Measurements from ENCODE around the gene ANO4.
A peak's percentile ranks its signal among the peaks of the same experiment; 100 is the strongest.

The ANO4 gene

DNA sequence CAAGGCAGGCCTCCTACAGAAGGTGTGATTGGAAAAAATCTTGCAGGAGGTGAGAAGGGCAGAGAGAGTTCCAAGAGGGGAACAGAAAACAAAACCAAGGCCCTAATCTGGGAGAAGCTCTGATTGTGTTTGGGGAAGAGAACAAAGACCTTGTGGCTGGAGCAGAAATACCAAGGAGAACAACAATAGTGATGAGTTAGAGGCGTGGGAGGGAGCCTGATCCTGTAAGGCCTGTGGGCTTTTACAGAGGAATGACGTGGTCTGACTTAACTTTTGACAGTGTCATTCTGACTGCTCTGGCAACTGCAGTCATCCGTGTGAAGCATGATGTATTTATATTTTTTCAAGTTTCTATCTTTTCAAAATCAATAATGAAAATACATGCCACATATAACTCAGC, 200.6 kb downstream of the ANO4 start:
- DNase-seq: no peak

DNA sequence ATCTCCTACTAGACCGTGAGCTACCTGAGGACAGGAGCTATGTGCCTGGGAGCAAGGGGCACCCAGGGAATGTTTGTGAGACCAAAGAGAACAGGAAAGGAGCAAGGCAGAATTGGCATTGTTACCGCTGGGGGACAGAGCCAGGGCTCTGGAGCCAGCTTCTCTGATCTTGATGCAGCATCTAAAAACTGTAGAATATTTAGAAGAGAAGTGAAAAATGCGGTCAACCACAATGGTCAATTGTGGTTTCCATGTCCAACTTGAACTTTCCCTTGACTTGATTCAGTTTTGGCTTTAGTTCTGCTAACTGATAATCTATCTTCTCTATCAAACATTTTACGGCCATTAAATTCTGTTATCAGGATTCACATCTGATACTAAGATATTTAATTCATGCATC, 201.2 kb downstream of the ANO4 start:
- DNase-seq: no peak

DNA sequence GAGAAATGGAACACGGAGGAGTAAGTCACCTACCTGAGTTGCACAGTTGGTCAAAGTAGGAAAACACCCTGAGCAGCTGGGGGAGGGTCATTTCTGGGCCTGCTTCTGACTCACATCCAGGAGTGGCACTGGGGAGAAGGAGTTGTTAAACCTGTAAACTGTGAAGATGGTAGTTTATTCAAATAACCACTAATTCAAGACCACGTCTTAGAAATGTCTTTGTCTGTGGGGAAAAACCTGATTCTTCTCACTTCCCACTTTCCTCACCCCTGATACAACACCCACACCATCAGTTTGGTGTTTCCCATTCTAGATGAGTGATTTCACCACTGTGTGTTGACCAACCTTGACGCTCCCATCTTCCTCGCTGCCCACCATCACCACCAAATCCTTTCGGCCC, 207.1 kb downstream of the ANO4 start:
- no peak for DNase-seq

DNA sequence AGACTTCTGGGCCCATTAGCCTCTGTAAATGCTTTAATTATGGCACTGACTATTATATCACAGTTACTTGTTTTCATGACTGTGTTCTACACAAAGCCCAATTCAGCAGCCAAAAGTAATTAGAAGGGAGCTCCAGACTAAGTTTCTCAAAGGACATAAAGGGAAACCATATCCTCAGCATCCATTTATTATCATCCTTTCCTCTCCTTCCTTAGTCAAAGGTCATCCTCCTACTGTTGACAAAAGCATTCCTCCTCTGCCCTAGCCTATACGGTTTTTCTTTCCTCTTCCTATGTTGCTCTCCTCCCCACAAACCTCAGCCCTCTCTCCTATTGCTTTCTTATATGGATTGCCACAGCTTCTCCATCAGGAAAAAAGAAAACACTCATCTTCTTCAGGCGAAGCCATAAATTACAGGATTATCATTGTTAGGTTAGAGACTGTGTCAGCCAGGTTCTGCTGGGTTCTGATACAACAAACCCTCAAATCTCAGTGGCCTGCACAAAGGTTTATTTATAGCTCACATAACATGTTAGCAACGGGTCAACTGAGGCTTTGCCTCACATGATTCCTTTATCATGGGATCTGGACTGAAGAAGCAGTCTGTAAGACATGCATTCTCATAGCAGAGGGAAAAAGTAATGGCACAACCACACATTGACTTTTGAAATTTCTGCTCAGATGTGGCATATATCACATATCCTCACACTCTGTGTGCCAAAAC, 208.3 kb downstream of the ANO4 start:
- no peak for DNase-seq

DNA sequence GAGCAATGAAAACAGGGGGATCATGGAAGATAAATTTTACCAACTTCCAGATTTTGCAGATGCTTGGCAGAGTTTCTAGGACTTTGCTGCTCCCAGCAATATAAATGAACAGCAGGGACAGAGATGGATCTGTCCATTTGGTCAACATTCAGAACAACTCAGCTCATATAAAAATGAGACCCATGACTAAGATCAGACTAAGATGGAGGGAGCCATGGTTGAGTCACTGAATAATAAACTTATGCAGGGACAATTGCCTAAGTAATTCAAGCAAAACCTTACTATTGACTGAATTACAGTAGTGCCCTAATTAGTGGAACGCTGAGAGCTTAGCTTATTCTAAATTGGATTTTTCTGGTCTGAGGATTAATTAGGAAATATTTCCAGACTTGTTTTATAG, 210.3 kb downstream of the ANO4 start:
- DNase-seq: no peak

DNA sequence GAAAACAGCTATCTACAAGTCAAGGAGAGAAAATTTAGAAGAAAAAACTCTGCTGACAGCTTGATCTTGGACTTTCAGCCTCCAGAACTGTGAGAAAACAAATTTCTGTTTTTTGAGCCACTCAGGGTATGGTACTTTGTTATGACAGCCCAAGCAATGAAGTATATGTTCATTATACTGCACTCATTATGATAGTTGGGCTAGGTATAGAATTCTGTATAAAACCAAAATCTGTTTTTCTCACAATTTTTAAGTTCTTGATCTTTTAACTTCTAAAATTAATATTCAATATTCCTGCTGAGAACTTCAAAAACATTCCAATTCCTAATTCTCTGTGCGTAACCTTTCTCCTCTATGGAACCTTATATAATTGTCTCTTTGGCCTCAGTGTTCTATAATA, 214.7 kb downstream of the ANO4 start:
- no peak for DNase-seq

DNA sequence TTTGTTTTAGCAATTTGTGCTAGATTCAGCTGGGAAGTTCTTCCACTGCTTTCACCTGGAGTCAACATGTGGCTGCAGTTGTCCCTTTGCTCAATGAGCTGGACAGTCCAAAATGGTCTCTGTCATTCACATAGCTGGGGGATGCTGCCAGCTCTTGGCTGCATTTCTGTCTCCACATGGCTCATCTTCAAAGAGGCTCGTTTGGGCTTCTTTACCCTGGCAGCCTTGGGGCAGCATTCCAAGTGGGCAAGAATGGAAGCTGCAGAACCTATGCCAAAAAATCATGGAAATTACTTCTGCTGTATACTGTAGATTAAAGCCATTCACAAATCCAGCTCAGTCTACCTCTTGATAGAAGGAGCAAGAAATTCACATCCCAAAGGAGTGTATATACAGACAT, 216.3 kb downstream of the ANO4 start:
- DNase-seq: no peak

DNA sequence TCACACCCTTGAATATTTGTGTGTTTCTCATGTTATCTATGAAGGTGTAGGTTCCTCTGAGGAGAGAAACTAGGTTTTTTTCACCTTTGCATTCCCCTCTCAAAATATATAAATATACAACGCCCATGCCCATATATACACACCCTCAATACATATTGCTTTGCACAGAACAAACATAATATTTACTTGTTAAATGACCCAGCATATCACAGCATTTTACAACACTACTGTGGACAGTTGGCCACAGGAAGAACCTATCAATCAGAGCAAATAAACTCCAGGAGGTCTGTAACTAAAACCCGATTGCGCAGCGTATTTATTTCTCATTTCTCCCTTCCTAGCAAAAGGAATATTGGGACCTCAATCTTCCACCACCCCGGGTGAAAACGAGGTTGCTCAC, 219.4 kb downstream of the ANO4 start:
- no peak for DNase-seq

DNA sequence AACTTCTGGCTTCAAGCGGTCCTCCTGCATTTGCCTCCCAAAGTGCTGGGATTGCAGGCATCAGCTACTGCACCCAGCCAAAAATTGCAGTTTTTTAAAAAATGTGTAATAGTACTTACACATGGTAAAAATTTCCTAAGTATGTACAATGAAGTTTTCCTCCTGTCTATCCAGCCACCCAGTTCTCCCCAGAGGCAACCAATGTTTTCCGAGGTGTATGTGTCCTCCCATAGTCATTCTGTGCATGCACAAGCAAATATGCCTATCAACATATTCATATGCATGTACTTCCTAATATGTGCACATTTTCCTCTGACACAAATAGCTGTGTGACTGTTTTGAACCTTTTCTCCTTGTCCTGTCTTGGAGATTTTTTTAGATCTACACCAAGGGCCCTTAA, 220.5 kb downstream of the ANO4 start:
- DNase-seq: no peak

DNA sequence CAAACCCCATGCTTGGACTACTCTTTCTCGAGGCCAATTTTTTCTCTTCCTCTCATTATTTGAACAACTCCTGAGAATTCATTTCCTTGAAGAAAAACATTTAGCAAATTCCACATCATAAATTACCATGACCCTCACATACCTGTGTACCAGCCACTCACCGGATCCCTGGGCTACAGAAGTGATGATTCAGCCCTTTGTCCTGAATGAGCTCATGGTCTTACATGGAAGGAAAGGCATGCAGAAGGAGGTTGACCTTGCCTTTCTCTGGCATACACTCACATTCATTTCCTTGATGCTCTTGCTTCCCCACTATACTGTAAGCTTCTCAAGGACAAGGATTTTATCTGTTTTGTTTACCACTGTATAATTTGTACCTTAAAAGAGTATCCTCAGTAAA, 224.0 kb downstream of the ANO4 start:
- no peak for DNase-seq

DNA sequence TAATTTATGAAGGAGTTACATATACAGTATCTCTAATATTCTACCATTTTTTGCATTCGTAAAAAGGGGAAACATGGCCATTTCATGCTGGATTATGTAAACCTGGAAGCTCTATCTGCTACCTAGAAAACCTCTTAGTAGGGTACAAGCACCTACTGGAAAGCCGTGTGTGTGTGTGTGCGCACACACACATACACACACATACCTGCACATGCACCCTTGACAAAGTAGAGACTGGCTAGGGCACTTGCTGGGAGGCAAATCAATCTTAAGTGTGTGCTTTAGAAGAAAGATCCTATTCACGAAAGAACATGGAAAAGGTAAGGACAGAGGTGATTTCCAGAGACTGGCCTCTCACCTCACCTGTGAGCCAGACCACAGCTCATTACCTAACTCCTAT, 224.6 kb downstream of the ANO4 start:
- DNase-seq: no peak

DNA sequence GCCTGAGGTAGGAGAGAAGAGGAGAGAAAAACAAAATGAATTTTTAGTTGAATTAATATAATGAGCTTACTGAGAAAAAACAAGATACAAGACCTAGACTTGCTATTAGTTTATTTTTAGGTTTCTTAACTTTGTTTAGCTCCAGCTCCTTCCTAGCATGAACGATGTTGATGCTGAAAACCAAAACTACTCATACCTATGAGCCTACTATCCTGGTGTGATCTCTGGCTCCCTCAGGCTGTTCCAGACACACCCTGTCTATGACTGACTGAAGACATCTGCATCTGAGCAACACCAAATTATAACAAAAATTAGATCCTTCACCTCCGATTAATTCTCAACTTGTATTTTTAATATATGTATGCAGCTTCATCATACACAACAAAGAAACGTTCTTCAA, 225.1 kb downstream of the ANO4 start:
- DNase-seq: no peak

DNA sequence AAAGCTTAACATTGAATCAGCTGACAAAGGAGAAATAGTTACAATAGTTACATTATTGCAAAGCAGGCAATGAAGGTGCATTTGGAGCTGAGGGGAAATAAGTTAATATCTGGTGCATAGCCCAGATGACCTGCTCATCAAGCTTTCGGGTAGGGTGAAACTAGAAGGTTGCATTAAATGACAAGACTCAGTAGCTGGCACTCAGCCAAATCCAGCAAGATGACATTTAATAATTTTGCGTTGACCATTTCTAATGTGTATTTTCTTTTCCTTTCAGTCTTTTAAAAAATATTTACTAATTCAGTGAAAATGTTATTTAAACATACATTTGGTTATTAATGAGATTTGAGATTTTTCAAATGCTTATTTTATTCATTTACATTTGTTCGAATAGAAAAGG, 226.9 kb downstream of the ANO4 start:
- DNase-seq: no peak

DNA sequence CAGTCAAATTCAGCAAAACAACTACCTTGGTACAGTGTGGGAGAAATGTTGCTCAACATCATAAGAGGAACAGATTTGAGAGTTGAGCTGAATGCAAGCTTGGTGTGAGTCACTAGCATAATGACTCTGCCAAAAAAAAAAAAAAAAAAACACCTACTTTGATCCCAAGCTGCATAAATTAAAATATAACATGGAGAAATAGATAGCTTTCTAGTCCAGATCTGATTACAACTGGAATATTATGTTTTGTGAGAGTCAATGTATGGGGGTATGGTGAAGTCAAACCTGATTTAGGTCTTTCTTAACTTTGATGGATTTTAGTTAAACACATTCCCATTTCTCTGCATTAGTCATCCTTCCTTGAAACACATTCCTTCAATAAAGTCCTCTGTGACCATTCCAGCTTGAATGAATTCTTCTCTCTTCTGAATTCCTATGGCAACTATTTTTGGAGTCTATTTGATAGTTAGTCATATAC, 227.4 kb downstream of the ANO4 start:
- DNase-seq: no peak

DNA sequence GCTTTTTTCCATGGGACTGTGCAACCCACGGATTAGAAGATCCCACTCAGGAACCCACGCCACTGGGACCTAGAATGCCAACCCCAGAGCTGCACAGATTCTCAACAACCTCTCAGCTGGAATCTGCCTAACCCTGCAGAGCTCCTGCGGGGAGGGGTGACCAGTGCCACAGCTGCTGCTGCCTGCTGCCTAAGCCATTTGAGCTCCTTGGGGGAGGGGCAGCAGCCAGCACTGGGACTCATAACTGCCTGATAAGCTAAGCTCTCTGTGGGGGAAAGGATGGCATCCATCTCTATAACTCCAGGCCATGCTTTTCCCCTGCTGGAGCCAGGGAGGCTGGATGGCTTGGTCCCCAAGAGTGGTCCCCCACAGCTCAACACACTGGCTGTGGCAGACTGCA, 232.6 kb downstream of the ANO4 start:
- DNase-seq: no peak

DNA sequence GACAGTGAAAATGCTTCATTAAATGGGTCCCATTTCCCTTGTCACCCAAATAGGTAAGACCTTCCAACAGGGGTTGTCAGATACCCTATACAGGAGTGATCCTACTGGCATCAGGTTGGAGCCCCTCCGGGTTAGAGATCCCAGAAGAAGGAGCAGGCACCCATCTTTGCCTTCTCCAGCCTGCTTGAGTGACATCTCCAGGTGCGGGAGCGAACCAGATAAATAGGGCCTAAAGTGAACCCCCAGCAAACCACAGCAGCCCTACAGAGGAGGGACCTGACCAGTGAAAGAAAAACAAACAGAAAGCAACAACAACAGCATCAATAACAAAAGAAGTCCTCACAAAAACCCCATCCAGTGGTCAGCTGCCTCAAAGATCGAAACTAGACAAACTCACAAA, 233.2 kb downstream of the ANO4 start:
- DNase-seq: no peak

DNA sequence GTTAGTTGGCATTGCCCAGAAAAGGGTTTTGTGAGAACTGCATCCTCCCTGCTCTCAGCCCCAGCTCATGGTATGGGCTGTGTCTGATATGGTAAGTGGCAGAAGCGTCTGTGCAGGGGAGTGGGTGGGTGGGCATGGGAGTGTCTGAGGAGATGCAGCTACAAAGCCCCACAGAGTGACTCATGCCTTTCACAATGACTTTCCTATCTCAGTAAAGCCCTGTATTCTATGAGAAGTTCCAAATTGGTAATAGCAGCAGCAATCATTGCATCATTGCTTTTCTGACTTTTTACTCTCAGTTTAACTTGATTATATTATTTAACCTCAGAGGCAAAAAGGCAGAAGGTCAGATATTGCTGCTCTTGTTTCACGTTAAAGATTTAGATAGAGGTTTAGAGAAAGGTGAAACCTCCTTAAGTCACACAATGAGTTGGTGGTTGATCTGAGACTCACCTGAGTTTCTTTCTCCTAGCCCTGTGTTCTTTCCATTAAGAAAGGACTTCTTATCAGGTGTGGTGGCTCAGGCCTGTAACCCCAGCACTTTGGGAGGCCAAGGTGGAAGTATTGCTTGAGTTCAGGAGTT, 243.8 kb downstream of the ANO4 start:
- peak in 1 of 2 experiments; percentile 16 for DNase-seq

DNA sequence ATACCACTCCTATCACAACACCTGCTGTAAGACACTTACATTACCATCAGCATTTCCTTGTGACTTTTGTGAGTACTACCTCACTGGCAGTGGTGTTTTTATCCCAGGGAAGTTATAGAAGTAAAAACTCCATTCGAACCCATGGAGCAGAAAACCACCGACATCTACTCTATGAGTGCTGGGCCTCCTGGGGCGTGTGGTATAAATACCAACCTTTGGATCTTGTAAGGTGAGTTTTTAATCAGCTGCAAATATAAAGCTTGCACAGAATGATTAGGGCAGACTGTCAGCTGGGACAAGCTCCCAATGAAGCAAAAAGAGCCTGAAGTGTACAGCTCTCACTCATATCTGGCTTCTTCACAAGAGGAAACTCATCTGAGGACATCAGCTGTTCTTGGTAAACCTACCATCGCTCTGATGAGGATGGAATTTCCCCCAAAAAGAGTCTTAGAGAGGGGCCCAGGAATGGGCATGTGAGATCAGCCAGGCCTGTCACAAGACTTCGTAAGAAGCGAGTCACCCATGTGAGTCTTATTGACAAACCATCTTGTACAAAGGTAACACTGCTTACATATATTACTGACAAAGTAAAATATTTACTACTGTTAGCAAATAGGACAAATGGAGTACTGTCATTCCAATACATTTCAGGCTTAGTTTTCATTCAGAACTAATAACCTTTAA, 245.4 kb downstream of the ANO4 start:
- no peak for DNase-seq

DNA sequence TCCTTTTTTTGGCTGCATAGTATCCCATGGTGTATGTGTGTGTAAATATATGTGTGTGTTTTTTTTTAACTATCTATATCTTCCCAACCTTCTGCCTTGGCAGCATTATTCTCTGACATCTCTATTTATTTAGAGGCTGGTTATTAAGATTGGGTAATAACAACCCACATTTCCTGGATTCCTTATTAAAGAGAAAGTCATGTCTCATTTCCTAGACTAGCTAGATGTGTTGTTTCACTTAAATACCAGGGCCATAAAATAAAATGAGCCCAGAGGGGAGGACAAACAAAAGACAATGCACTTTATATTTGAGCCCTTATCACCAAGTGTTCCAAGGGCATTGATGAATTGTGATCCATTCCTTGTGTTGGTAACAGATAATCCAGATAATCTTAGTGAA, 246.4 kb downstream of the ANO4 start:
- DNase-seq: no peak

DNA sequence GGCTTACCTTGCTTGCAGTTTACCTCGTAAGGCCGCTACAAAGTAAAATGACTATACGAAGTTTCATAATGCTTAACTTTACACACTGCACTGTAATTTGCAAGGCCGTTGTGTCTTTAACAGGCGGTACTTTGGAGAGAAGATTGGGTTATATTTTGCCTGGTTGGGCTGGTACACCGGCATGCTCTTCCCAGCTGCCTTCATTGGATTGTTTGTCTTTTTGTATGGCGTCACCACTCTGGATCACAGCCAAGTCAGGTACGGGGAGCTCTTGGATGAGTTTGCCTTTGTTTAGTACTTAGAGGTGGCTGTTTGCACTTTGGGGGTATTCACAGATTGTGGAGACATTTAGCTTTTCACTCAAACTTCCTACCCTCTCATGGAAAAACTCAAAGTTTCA, 247.6 kb downstream of the ANO4 start:
- DNase-seq: no peak

DNA sequence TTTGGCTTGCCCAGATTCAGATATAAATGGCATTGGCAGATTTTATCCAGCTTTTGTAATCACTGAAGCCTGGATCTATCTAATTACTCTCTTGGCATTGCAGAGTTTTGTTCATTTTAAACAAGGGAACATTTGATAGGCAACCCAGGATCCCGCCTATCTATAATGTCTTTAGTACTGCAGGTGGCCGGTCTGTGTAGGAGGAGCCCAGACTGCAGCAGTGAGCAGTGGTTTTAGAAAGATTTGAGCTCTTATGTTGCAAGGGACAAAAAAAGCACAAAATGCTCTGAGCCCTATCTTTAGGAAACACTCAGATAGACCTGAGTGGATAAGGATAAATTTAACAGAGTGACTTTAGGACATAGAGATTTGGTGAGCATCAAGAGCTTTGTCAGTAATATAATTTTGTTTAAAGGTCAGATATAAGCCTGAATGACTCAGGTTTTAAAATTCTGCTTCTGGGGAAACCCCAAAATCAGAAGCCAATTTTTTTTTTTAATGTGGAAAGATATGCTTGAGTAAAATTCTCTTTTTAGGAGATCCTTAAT, 250.0 kb downstream of the ANO4 start:
- no peak for DNase-seq

DNA sequence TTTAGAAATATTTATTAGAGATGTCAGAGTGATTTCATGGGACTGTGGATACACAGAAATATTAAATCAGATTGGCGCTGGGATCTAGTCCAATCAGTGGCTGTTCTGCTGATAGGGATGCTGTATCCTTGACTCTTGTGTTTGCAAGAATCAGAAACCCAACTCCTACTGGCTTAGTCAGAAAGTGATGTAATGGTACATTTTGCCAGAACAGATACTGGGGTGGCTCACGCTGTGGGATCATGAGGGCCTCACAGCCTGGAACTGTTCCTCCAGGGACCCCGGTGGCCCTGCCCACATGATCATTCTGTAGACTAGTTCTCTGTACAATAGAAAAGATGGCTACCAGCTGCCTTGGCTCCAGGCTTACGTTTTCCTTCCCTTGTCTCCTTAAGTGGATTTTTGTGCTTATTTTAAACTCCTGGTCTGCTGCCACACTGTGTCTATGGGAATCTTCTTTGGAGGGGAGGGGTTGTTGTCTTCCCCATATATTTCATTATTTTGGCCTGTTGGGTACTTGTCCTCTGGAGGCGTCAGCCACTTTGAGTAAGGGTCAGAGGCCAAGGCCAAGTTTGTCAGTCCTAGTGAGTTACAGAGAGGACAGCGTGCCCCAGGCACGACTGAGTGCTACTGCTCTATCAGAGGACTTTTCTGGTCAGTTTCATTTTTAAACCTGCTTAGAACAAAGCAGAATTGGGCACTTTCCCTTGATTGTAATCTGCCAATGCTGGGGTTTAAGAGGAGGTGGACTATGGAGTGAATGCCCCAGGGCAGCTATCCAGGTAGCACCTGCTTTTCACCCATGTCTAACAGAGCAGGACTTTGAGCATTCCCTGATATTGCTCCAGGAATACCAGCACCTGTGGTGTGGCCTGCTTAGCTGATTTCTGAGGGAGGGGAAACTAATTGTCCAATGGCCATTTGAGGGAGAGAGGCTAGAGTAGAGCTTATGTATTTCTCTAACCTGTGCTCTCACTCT, 251.2 kb downstream of the ANO4 start:
- no peak for DNase-seq

DNA sequence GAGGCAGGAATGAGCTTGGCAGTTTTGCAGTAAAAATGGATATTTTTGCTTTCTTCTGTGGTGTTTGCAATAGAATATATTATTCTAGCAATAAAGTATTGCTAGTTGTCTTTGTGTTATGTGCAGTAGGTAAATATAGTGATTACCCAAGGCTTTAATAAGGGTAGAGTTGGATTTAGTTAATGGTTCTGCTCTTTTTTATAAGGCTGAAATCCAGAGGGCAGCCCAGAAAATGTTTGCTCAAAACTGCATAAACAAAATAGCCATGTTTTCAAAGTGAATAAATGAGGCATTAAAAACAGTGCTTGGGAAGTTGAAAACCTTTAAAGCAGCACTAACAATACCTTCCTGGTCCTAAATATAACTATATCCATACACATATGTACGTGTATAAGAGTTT, 253.1 kb downstream of the ANO4 start:
- no peak for DNase-seq
